Karpas-422 (cell line): ENCODE data around the gene RPS6KA5. TPM values are rescaled to one million over a fixed set of nuclear protein-coding genes. Genes with fewer than 3 reads are reported as not detected.
"Not testable (repeated sequence)": the region's sequence is repeated elsewhere in the genome, so short reads cannot be mapped to it uniquely, and the experiment has no call there.

Experiments used
- DNase-seq: peaks from one replicate; pipeline ENCODE4 v3.0.0-alpha.2; 2015
- H2AFZ ChIP-seq: fragments of 200-600 bp; sonication (generic); 2 replicates; pipeline ENCODE4 v1.6.1; 2014; ENCODE audit warnings: antibody characterized with exemption, low read length, mixed read lengths
- H3K27ac ChIP-seq: fragments of 200-600 bp; sonication (generic); 2 replicates; pipeline ENCODE4 v1.5.1; 2014; ENCODE audit warnings: mild to moderate bottlenecking, low read length, moderate library complexity
- H3K27me3 ChIP-seq: fragments of 200-600 bp; sonication (generic); 2 replicates; pipeline ENCODE4 v1.6.1; 2014; ENCODE audit warnings: low read length, mixed read lengths
- H3K36me3 ChIP-seq: fragments of 200-600 bp; sonication (generic); 2 replicates; pipeline ENCODE4 v1.6.1; 2014; ENCODE audit warnings: low read length, mixed read lengths; ENCODE audit not compliant: insufficient read depth
- H3K4me1 ChIP-seq: fragments of 200-600 bp; sonication (generic); 2 replicates; pipeline ENCODE4 v1.6.1; 2014; ENCODE audit warnings: mild to moderate bottlenecking, low read length, mixed read lengths
- H3K4me2 ChIP-seq: fragments of 200-600 bp; sonication (generic); 2 replicates; pipeline ENCODE4 v1.6.1; 2014; ENCODE audit warnings: low read length, low read depth, mild to moderate bottlenecking; ENCODE audit not compliant: poor library complexity, severe bottlenecking
- H3K4me3 ChIP-seq: fragments of 200-600 bp; sonication (generic); 2 replicates; pipeline ENCODE4 v1.5.1; 2014; ENCODE audit warnings: mild to moderate bottlenecking, antibody characterized with exemption, low read length, mixed read lengths
- H3K79me2 ChIP-seq: fragments of 200-600 bp; sonication (generic); 2 replicates; pipeline ENCODE4 v1.6.1; 2014; ENCODE audit warnings: mild to moderate bottlenecking, low read length, mixed read lengths
- H3K9ac ChIP-seq: fragments of 200-600 bp; sonication (generic); 2 replicates; pipeline ENCODE4 v1.6.0; 2014; ENCODE audit warnings: low read length
- H3K9me2 ChIP-seq: fragments of 200-600 bp; sonication (generic), shearing (Covaris generic); replicated peaks from 2 replicates; pipeline ENCODE4 v1.6.0; 2014; ENCODE audit warnings: mild to moderate bottlenecking, low read length, moderate library complexity; ENCODE audit not compliant: insufficient read depth
- H3K9me3 ChIP-seq: fragments of 300-700, 200-600 bp; sonication (generic); 2 replicates; pipeline ENCODE4 v1.6.1; 2014; ENCODE audit warnings: low read length, mixed read lengths
- H4K20me1 ChIP-seq: fragments of 200-600 bp; sonication (generic); 2 replicates; pipeline ENCODE4 v1.6.1; 2014; ENCODE audit warnings: mild to moderate bottlenecking, antibody characterized with exemption, low read length, low read depth; ENCODE audit not compliant: insufficient read depth
- total RNA-seq: library from RNA; depleted of rRNA; stranded (reverse); fragments of >200 nt; shearing (Covaris generic); gene quantifications from 2 replicates; pipeline ENCODE4 v1.2.3, GENCODE V29; 2014; ENCODE audit warnings: low replicate concordance

Gene RPS6KA5
- total RNA-seq, 1 experiment from 2014 or later: 5.5 TPM

DNA sequence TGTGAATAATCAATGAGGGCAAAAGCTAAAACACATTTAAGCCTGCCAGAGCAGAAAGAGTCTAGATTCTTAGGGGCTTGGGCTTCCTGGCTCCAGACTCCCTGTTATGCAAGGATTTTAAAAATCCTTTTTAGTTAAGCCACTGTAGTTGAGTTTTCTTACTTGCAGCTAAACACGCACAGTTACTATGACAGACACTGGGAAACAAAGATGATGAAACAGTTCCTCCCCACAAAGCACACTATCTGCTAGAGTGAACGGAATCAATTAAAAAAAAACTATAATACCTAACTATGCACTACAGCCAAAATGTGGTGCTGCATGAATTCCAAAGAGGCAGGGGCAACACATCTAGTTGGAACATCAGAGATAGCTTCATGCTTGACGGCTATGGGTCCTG lies 28.2 kb downstream of the RPS6KA5 start:
- H3K4me1 ChIP-seq: no peaks in the 10 kb centered on the region
- no peaks in the 10 kb centered on the region for H3K36me3 ChIP-seq
- H3K79me2 ChIP-seq: no peaks in the 10 kb centered on the region
- H4K20me1 ChIP-seq: peaks cover 32% of the 10 kb centered on the region
- no peaks in the 10 kb centered on the region for H3K27me3 ChIP-seq
- H3K9me3 ChIP-seq: no peaks in the 10 kb centered on the region
- DNase-seq: no peak
- no peak overlapping the region for H2AFZ ChIP-seq
- no peak overlapping the region for H3K27ac ChIP-seq
- H3K4me2 ChIP-seq: no peak overlapping the region
- H3K9ac ChIP-seq: no peak overlapping the region
- no peak overlapping the region for H3K4me3 ChIP-seq
- H3K9me2 ChIP-seq: no peaks in the 10 kb centered on the region

DNA sequence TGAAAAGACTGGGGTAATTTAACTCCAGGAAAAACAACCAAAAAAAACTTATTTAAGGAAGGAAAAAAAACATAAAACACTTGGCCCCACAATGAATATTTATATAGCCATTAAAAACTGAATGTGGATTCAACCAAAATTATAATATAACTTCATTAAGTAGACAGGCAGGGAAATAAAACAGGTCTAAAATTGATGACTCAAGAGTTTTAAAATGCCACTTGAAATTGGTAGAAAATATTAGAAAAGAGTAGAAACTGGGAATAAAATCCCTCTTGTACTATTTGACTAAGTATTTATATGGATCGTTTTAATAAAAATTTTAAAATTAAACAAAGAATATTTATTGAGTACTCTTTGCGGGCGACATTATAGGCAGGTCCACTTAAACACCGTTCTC lies 28.8 kb downstream of the RPS6KA5 start:
- no peak overlapping the region for H3K4me3 ChIP-seq
- peaks cover 29% of the 10 kb centered on the region for H4K20me1 ChIP-seq
- no peak overlapping the region for H3K27ac ChIP-seq
- DNase-seq: no peak
- H3K27me3 ChIP-seq: no peaks in the 10 kb centered on the region
- H3K4me1 ChIP-seq: 0 out of 2 replicates have a peak, but pooled peaks cover 2% of the 10 kb centered on the region
- H3K9me3 ChIP-seq: no peaks in the 10 kb centered on the region
- no peak overlapping the region for H3K9ac ChIP-seq
- no peaks in the 10 kb centered on the region for H3K79me2 ChIP-seq
- H3K9me2 ChIP-seq: no peaks in the 10 kb centered on the region
- no peak overlapping the region for H3K4me2 ChIP-seq
- H2AFZ ChIP-seq: no peak overlapping the region
- H3K36me3 ChIP-seq: no peaks in the 10 kb centered on the region

DNA sequence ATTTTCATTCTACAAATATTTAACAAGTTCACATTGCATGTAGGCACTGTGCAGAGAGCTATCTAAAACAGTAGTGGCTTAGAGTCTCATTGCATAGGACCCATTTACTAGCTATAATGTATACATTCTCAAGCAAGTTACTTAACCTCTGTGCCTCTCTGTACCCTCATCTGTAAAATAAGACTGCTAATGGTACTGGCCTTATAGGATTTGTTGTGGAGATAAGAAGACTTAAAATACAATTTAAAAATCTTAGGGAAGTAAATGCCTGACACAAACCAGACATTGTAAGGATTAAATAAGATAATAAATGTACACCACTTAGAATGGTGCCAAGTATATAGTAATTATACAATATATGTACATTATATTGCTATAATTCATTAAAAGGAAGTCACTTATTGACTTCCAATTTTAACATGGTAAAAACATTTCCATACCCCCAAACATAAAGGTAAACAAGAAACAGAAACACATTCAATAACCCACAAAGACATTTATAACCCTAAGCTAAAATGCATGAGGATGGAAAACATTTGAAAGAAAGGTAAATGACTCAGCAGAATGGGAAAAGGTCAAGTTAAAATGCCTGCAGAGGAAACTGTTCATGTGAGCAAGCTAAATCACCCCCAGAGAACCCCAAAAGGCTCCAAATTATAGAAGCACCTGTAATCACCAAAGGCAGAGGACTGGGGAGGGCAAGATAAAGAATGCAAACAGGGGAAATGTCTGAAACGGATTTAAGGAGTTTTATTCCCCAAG lies 30.8 kb downstream of the RPS6KA5 start:
- Histone ChIP-seq H3K79me2 (no peaks in the 10 kb centered on the region), H3K4me2 (no peak overlapping the region), H3K4me1 (0 out of 2 replicates have a peak, but pooled peaks cover 4% of the 10 kb centered on the region)

DNA sequence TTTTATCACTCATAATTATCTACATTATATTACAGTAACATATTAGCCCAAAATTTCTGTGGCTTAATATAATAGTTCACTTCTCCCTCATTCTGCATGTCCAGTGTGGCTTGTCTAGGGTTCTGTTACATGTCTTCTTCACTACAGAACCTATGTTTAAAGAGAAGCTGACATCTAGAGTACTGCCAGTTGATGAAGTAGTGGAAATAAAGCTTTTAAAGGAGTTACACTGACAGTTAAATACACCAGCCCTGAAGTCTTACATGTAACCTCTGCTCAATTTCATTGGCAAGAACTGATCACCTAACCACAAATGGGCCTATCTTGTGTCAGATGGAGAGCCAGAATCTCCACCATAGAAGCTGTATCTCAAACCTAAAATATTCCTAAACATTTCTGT lies 32.9 kb downstream of the RPS6KA5 start:
- Histone ChIP-seq H3K27ac (no peak overlapping the region), H3K27me3 (no peaks in the 10 kb centered on the region), H3K9me3 (no peaks in the 10 kb centered on the region), H4K20me1 (peaks cover 28% of the 10 kb centered on the region), H3K9me2 (no peaks in the 10 kb centered on the region), H3K4me2 (no peak overlapping the region), H2AFZ (no peak overlapping the region), H3K9ac (no peak overlapping the region), H3K4me1 (peaks cover 4% of the 10 kb centered on the region; the same call in 1 of the 2 replicates), H3K36me3 (no peaks in the 10 kb centered on the region), H3K79me2 (no peaks in the 10 kb centered on the region), H3K4me3 (no peak overlapping the region)
- no peak for DNase-seq

More for the DNA sequence above, 30.8 kb downstream of the RPS6KA5 start:
- DNase-seq: no peak
- H2AFZ ChIP-seq: no peak overlapping the region
- no peaks in the 10 kb centered on the region for H3K9me3 ChIP-seq
- H3K9ac ChIP-seq: no peak overlapping the region
- H3K9me2 ChIP-seq: no peaks in the 10 kb centered on the region
- H3K36me3 ChIP-seq: no peaks in the 10 kb centered on the region
- H3K27me3 ChIP-seq: no peaks in the 10 kb centered on the region
- no peak overlapping the region for H3K4me3 ChIP-seq
- no peak overlapping the region for H3K27ac ChIP-seq
- H4K20me1 ChIP-seq: peaks cover 28% of the 10 kb centered on the region

DNA sequence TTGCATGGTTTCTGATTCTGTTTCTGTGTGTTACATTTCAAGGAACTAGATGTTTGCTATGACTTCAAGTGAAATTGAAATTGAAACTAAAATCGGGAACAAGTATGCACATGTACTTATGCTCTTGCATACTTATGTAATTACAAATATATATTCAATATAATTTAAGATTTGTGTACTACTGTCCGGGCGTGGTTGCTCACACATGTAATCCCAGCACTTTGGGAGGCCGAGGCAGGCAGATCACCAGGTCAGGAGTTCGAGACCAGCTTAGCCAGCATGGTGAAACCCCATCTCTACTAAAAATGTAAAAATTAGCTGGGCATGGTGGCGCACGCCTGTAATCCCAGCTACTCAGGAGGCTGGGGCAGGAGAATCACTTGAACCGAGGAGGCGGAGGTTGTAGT lies 37.8 kb downstream of the RPS6KA5 start:
- not testable (repeated sequence) for H3K4me1 ChIP-seq, H3K9ac ChIP-seq, H3K27me3 ChIP-seq, H3K9me3 ChIP-seq, H3K36me3 ChIP-seq, H3K9me2 ChIP-seq, H3K79me2 ChIP-seq, H2AFZ ChIP-seq, H3K27ac ChIP-seq
- H3K4me3 ChIP-seq: peak overlapping the region; percentile 37; the same call in 1 of the 2 replicates
- peak overlapping the region; percentile 54 for H3K4me2 ChIP-seq
- peaks cover 38% of the 10 kb centered on the region for H4K20me1 ChIP-seq
- DNase-seq: peak; percentile 68

DNA sequence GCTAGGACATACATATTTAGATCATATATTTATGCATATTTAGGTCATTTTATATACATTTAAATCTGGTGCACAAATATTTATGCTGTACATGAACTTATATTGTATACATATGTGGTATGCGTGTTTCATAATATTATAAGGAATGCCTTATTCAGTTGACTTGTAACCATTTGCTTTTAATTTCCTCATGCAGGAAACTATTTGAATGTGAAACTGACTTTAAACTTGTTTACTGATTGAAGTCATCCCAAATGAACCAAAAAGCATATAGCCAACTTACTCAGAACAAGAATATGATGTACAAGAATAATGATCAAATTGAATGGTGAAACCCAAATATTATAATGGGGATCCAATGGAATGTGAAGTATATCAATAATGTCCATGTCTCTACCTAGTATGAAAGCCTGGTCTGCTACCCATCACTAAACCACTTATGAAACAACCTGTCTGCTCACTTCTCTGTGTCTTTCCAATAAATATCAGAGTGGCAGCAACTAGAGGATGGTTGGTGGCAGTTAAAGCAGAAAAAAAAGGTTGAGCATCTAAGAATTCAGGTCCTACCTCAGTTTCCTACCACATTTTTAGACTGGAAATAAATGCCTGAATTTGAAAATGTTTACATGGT lies 38.3 kb downstream of the RPS6KA5 start:
- Histone ChIP-seq H4K20me1 (peaks cover 41% of the 10 kb centered on the region), H3K4me1 (peaks cover 7% of the 10 kb centered on the region), H3K4me3 (peak overlapping the region; percentile 37; the same call in 1 of the 2 replicates), H3K27me3 (no peaks in the 10 kb centered on the region), H3K4me2 (peak overlapping the region; percentile 54), H3K9me3 (no peaks in the 10 kb centered on the region), H3K9ac (no peak overlapping the region), H3K36me3 (no peaks in the 10 kb centered on the region), H3K79me2 (no peaks in the 10 kb centered on the region), H3K9me2 (no peaks in the 10 kb centered on the region), H3K27ac (no peak overlapping the region), H2AFZ (no peak overlapping the region)
- no peak for DNase-seq

DNA sequence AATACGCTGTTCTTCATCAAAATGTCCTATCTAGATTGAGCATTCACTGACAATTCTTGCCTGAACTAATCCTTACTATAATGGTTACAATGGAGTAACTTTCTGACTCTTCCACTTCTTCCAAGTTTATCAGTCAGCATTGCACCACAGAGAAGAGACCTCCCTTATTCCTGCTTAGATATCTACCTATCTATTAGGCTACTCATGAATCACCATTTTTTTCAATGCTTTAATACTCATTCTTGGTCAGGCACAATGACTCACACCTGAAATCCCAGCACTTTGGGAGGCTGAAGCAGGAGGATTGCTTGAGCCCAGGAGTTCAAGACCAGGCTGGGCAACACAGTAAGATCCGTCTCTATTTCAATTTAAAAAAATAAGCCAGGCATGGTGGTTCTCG lies 39.3 kb downstream of the RPS6KA5 start:
- Histone ChIP-seq H3K79me2 (no peaks in the 10 kb centered on the region), H3K27ac (no peak overlapping the region), H3K9me2 (no peaks in the 10 kb centered on the region), H3K9ac (no peak overlapping the region), H2AFZ (no peak overlapping the region), H3K4me3 (no peak overlapping the region), H3K4me1 (peaks cover 3% of the 10 kb centered on the region), H3K4me2 (no peak overlapping the region), H4K20me1 (peaks cover 43% of the 10 kb centered on the region), H3K27me3 (no peaks in the 10 kb centered on the region), H3K9me3 (no peaks in the 10 kb centered on the region), H3K36me3 (no peaks in the 10 kb centered on the region)
- DNase-seq: no peak

DNA sequence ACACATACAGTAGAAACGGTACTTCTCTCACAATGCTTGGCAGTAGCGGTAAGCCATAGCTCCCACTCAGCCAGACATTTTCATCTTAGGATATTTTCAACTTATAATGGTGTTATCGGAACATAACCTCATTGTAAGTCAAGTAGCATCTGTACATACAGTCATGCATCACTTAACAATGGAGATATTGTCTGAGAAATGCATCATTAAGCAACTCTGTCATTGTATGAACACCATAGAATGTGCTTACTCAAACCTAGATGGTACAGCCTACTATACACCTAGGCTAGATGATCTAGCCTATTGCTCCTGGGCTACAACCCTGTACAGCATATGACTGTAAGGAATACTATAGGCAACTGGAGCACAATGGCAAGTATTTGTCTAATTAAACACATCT lies 40.8 kb downstream of the RPS6KA5 start:
- no peak for DNase-seq
- Histone ChIP-seq H3K9me2 (no peaks in the 10 kb centered on the region), H3K36me3 (no peaks in the 10 kb centered on the region), H3K9me3 (no peaks in the 10 kb centered on the region), H3K79me2 (no peaks in the 10 kb centered on the region), H3K27me3 (no peaks in the 10 kb centered on the region), H3K4me2 (no peak overlapping the region), H4K20me1 (peaks cover 44% of the 10 kb centered on the region), H3K4me3 (no peak overlapping the region), H3K9ac (no peak overlapping the region), H2AFZ (no peak overlapping the region), H3K4me1 (peaks cover 3% of the 10 kb centered on the region), H3K27ac (no peak overlapping the region)
